Left renal pelvis (tissue), 4 donors: Measurements from ENCODE around the gene BRD3OS. TPM values are rescaled to one million over a fixed set of nuclear protein-coding genes. Genes with fewer than 3 reads are reported as not detected.

Experiments used
- DNase-seq, 4 donors: peaks; one replicate each; pipeline ENCODE4 v3.0.0-alpha.2; 2013; ENCODE audit warnings: low read depth in 4 of 4, low spot score in 3 of 4
- polyA plus RNA-seq, 4 donors: library from polyadenylated mRNA; unstranded; fragments of 120-200 nt; gene quantifications; one replicate each; pipeline ENCODE4 v1.2.1, GENCODE V29; 2013; ENCODE audit not compliant: insufficient read length in 4 of 4

Gene BRD3OS
- polyA plus RNA-seq, 4 donors: 16.8 to 24.9 (median 21.0) TPM

DNA sequence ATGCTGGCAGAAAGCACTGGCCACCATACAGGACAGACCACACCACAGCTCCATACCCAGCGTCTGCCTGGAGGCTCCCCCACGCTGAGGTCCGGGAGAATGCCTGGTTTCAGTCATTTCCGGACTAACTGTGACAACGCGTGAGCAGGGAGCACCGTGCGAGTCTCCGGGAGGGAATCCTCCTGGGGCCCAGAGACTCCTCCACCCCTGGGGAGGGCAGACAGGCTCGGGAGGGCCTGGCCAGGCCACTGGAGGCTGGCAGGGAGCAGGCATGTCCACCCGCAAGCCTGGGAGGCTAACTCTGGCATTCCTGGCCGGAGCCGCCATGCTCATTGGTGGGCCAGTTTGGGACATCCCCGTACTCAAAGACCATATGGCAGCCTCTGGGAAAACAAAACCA, 6.5 kb downstream of the BRD3OS start:
- no peak for DNase-seq

DNA sequence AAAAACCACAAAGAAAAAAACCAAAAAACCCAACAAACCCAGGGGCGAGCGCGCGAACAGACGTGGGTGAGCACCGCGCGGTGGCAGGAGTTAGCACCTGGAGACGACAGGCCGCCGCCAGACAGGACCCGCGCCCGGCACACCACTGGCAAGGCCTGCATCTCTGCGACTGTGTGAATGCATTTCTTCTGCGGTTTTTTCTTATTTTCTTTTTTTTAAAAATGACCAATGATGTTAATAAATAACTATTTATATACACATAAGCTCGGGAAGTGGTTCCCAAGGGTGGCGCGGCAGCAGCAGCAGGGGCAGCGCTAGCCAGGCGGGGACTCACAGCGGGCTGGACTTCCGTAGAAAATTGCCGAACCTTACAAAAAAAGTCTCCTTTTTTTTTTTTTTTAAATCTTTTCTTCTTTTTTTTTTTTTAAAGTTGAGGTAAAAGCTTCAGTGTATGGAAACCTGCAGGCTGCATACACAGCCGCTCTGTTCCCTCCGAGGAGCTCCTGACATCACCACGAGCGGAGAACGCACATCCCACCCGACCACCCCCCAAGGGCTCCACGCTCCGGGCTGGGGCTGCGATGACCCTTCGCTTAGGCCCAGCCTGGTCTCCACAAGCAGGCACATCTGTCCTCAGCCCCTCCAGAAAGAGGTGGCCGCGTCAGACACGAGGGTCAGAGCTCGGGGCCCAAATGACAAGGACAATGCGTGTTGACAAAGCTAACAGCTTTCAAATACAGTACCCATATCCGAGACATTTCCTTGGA, 7.4 kb downstream of the BRD3OS start:
- DNase-seq: no peak

DNA sequence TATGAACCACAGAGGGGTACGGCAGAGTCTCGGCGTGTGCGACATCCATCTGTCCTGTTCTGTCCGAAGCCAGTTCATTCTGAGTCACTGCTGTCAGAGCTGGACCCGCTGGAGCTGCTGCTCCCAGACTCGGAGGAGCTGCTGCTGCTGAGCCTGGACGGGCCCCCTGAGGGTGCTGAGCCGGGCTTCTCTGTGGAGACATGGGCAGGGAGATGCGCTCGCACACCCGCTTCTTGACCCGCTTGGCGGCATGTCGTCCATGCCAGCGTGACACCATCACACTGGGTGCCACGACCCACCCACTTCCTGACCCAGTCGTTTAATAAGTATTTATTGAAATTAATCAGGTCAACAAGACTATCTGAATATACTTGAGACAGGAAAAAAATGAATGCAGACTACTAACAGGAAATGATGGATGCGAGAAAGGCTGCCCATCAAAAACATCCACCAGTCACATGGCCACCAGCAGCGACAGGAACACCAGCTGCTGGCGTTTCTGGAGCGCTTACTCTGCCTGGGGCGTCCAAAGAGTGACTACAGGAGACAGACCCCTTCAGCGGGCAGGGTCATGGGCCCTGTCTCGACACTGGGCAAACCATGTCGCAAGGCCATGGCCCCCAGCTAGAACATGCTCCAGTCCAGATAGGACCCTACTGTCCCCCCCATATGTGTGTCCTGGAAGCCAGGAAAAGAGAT, 8.4 kb downstream of the BRD3OS start:
- no peak for DNase-seq

DNA sequence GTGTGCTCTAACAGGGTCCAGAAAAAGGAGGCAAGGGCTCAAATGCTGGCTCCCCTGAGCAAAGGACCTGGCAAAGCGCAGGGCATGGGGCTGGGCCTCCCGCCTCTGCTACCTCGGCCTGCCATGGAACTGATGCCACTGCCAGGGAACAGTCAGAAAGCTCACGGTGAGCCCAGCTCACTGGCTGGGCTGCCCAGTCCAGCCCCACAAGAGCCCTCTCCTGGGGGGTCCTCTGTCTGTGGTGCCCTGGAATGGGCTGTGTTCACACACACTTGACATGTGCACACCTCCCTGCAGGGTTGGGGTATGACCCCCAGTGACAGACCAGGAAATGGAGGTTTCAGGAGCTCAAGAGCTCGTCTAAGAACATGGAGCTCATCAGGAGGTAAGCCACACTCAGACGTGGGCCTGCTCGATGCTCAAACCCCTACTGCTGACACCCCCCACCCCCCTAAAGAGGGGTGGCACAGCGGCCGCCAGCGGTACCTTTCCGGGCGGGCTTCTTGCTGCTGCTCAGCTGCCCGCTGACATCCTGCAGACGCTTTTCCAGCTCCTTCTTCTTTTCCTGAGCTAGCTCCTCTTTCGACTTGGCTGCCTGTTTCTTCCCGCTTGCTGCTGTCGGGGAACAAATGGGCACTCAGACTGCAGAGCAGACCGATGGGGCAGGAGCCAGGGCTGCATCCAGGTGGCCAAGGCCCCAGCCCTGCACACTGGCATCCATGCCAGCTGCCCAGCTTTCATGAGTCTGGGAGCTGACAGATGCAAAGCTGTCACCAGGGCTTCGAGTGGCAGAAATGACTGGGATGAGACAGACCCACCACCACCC, 9.1 kb downstream of the BRD3OS start:
- no peak for DNase-seq

DNA sequence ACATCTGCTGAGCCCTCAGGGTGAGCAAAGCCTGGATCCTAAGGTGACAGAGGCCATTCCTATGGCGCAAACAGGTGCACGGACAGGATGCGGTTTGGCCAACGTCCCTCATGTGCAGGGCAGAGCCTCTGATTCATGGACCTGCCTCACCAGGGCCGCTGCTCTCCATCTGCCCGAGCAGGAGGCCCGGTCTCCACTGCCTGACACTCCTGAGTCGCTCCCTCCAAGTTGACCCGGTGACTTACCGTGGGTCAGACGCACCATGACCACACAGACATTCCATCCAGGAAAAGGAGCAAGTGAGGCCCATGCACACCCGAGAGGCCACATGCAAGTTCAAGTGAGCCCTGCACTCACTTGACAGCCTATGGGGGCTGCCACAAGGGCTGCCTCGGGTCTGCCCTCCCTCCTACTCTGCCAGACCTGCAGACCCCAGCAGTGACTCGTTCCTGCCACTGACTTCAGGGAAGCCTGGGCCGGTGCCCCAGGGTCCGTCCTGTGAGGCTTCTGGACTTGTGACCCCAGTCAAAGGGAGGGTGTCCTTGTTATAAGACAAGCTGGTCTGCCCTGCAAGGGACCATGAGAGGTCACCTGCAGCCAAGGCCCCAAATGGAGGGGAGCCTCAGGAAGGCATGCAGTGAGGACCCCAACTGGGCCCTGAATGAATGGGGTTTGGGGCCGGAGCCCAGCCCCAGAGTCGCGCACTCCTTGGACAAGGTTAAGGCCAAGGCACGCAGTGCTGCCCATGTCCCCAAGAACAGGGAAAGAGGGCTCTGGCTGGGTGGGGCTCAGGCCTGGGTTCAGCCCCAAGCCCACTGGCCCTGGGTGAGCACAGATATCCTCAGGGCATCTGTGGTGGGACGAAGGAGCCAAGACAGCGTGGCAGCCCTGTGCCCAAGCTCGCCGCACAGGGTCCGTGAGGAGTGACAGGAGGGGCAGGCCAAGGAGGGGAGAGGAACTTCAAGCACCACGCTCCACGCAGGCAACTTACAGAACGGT, 10.1 kb downstream of the BRD3OS start:
- DNase-seq: no peak

DNA sequence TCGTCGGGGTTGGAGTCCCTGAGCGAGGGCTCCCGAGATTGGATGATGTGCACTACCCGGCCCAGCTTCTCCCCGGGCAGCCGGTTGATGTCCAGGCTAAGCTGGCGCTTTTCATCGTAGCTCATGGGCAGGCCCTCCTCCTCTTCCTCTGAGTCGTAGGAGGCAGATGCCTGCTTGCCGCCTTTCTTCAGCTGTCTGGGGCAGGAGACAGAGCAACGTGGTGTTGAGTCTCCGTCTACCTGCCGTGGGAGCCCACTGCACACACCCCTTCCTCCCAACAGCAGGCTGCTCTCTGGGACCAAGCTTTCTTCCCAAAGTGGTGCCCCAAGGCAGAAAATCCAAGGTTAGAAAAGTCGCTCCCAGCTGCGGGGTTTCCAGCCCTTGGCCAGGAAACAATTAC, 10.8 kb downstream of the BRD3OS start:
- no peak for DNase-seq

DNA sequence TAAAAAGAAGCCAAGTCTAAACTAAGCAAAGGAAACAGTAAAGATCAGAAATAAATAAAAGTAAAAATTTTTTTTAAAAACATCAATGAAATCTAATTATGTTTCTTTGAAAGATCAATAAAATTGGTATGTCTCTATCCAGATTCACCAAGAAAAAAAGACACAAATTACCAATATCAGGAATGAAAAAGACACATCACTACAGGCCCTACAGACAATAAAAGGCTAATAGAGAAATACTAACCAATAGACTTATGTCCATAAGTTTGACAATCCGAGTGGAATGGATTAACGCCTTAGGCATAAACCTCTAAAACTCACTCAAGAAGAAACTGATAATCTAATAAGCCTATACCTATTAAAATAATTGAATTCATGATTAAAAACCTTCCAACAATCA, 12.4 kb downstream of the BRD3OS start:
- no peak for DNase-seq

DNA sequence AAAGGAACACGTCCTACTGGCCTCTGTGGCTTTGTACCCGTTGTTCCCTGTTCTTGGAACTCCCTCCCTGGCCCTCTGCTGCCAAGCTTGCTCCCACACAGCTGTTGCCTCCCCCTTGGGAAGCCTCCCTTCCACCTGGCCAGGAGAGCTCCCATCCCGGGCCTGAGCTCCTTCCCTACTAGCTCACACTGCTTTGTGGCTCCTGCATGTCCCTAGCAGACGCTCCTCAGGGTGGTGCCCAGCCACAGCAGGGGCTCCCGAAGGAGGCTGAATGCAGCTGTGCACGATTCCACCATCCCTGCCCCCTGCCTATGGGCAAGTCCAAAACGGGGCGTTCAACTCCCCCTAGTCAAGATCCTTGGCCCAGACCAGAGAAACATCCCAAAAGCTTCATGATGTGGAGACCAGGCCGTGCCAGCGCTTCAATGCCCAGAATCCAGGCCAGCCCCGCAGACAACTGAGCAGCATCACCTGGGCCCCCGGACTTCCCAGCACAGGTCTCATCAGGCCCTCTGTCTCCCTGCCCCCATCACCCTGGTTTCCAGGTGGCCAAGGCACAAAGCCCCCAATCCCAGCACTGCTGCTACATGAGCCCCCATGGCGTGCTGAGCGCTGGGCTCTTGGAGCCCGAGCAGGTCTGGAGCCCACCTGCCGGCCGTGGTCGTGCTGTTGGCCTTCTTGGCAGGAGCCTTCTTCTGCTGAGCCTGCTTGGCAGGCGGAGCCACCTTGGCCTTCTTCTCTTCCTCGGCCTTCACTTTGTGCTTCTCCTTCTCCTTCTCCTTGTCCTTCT, 14.3 kb downstream of the BRD3OS start:
- DNase-seq: no peak

DNA sequence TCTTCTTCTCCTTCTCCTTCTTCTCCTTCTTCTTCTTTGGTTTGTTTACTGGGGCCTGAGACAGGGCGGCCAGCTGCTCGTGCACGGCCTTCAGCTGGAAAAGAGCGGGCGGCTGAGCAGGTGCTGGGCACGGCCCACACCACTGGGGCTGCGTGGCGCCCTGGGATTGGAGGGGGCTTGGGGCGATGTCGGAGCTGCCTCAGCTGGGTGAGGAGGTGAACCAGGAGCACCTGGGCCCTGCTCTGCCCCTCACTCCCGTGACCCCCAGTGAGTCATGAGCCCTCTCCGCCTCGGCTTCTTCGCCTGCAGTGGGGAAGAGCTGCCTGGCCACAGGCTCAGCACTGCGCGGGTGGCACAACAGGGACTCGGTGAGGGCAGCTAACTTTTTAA, 14.9 kb downstream of the BRD3OS start:
- DNase-seq: no peak

DNA sequence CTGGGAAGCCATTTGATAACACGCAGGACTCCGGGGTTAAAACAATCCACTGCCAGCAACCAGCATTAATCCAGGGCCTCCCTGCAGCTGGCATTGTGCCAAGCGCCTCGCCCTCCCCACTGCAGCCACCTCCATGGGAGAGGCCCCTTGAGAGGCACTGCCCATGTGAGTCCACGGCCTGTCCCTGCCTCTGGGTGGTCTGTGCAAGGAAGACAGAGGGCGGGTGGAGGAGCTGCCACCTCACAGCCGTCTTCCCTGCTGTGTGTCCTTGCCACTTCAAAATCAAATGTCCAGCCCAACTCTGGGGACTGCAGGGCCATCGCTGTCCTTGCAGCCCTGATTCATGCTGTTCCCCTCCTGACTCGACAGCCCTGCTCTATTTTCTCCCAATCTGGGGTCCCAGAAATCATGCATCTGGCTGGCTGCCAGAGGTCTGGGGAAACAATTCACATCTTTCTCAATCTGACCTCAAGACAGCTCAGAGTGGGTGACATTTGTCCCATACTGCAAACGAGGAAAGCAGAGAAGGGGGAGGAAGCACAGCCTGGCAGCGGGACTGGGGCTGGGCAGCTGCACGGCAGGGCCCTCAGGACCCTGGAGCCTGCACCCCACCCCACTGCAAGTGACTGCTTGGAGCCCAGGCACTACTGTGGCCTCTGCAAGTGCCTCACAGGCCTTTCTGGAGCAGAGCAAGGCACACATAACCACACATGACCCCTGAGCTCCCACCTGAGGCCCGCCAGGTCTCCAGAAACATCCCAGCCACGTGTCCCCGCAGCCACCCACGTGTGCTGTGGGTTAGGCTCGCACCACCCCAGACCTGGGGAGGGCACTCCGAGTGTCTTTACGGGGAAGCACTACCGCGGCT, 15.7 kb downstream of the BRD3OS start:
- DNase-seq: no peak

DNA sequence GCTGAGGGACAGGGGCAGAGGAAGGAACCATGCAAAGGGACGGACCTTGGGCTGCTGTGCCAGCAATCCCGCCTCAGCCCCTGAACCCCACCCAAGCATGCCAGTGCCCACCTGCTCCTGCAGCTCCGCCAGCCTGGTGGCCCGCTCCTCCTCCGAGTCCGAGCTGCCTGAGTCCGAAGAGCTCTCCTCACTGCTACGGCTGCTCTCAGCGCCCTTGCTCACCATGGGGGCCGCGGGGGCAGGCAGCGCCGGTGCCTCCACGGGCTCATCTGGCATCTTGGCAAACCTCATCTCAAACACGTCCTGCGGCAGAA, 16.3 kb downstream of the BRD3OS start:
- DNase-seq: no peak

DNA sequence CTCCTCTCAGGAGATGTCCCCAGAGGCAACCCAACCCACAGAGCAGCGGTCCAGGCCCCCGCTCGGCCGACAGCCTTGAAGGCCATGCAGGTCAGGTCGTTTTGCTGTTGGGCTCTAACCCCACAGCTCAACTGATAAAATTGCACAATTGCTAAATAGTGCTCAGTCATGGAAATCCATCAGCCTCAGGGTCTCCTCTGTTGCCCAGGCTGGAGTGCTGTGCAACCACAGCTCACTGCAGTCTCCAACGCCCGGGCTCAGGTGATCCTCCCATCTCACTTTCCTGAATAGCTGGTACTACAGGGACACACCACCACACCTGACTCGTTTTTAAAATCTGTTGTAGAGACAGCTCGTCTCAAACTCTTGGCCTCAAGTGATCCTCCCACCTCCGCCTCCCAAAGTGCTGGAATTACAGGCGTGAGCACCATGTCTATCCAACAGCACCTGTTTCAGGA, 18.3 kb downstream of the BRD3OS start:
- DNase-seq: no peak

DNA sequence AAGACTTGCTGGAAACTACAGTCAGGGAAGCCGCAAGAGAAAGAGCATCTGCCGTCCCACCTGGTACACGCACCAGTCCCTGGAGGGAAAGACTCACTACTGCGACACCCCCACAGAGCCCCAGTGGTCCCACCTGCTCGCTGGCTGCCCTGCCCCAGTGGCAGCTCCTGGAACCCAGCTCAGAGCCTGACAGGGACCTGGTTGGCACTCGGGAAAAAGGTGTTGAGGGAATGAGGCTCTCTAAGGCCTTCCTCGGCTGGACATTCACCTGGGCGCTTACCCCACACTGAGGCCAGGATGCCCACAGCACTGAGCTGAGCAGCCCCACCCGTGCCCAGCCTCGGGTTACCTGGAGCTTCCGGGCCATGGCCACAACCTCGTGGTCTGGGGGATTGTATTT, 19.7 kb downstream of the BRD3OS start:
- no peak for DNase-seq

DNA sequence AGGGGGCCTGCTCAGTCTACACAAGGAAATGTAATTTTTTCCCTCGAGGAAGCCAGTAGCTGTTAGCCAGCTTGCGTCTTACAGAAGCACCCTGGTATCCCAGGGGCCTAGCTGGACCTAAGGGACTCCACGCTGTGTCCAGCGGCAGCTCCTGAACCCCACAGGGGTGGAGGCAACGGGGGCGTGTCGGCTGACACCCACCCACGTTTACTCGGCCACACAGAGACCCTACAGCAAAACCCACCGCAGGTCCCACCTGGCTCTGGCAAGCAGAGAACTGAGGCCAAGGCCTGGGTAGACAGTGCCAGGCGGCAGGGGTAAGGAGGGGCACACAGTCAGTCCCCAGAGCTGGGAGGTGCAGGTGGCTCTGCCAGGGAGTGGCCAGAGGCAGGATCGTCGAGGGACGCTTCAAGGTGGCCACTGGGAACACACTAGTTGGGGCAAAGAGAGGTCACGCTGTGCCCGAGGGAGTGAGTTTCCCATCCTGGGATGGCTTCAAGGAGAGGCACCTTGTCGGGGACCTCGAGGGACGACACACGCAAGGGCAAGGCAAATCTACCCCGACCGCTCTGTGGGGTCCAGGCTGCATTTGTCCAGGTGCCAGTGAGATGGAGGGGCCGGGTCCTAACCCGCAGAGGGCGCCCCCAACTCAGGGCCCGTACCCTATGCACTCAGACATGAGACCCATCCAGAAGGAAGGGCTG, 20.7 kb downstream of the BRD3OS start:
- no peak for DNase-seq

DNA sequence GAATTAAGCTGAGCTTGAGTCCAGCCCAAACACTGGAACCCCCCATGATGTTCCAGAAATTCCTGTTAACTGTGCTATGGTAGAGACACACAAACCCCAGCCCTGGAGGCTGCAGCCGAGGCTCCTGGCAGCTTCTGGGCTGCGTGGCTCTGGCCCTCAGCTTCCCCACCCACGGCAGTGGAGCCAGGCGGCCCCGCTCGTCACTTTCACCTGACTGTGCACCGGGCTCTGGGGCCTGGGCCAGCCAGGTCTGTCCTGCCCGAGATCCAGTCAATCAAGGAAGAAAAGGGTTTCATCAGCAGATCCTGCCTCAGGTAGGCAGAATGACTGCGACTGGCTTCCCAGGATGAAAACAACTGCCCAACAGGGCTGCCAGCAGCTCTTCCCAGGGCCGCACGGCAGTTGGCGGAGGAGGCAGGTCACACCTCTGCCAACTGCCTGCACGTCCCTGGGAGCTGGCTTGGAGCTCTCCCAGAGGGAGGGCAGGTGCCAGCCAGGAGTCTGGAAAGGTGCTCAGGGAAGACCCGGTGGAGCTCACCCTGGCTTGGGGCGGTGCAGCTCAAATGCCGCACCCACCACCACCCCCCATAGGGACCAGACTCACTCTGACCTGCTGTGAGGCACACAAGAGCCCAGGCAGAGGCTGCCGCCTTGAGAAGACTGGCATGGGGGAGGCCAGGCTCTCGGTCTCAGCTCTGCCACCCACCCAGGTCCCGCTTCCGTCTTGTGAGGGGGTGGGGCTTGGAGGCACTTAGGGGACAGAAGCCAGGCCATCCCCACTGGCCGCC, 21.8 kb downstream of the BRD3OS start:
- no peak for DNase-seq

DNA sequence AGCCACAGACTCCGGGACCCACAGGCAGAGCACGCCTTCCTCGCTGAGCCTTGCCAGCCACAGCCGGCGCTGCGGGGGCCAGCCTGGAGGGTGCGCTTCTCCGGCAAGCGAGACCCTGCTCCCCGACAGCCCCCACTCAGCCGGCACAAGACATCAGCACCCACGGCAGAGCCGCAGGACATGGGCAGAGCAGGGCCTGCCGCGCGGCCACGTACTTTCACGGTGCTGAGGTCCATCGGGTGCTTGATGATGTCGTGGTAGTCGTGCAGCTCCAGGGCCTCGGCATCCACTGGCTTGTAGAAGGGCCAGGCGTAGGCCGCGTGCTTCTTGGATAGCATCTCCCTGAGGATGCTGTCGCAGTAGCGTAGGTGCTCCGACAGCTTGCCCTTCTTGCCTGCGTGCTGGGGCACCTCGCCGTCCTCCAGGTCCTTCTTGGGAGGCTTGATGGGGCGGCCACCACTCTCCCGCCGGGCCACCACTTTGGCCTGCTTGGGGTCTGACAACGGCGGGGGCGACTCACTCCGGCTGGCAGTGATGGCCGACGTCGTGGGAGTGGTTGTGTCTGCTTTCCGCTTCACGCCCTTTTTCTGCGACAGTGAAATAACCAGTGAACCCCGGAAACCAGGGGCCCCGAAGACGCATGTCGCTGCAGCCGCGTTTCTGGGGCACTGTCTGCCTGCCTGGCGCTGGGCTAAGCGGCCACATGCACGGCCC, 22.7 kb downstream of the BRD3OS start:
- DNase-seq: no peak

DNA sequence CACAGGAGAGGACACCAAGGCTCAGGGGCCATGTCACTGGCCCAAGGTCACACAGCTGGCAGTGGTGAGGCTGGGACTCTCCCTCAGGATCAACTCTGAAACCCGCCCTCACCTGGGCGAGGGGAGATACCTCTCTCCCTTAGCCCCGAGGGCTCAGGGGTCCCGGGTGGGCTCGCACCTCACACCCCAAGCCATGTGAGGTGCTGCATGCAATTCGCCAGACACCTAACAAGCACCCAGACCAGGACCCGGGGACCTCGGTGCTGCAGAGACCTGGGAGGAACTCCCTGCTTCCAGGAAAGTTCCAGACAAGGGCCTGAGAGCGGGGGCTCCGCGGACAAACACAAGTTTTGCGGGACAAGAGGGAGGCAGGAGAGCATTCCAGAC, 23.3 kb downstream of the BRD3OS start:
- DNase-seq: no peak
